Activated naive CD8-positive, alpha-beta T cell (primary cell): ENCODE results near the gene METTL23.

Source experiments
- H3K27ac Mint-ChIP-seq: one replicate; pipeline ENCODE4 v1.8.0; 2021; ENCODE audit warnings: mixed read lengths
- H3K27me3 Mint-ChIP-seq: one replicate; pipeline ENCODE4 v1.8.0; 2021; ENCODE audit warnings: mixed read lengths
- H3K36me3 Mint-ChIP-seq: one replicate; pipeline ENCODE4 v1.8.0; 2021; ENCODE audit warnings: mixed read lengths
- H3K4me1 Mint-ChIP-seq: one replicate; pipeline ENCODE4 v1.8.0; 2021; ENCODE audit warnings: low read depth, mixed read lengths
- H3K4me3 Mint-ChIP-seq: one replicate; pipeline ENCODE4 v1.8.0; 2021; ENCODE audit warnings: mild to moderate bottlenecking, mixed read lengths
- H3K9me3 Mint-ChIP-seq: one replicate; pipeline ENCODE4 v1.8.0; 2021; ENCODE audit warnings: low read depth, mixed read lengths

METTL23 gene

GRCh38 chr17:76726776-76727718 lies at the start of gene METTL23:
METTL23 (plus strand) TSS chr17:76726839; CDS start chr17:76729711, 2,872 bp downstream.
- no peaks in the 10 kb centered on the region for H3K9me3 Mint-ChIP-seq
- peaks cover 56% of the 10 kb centered on the region for H3K4me1 Mint-ChIP-seq
- H3K27me3 Mint-ChIP-seq, result no peaks in the 10 kb centered on the region
- peaks cover 4% of the 10 kb centered on the region for H3K36me3 Mint-ChIP-seq
- H3K4me3 Mint-ChIP-seq, result peak within 1 kb of the TSS; percentile 98
- H3K27ac Mint-ChIP-seq, result peak within 1 kb of the TSS; percentile 97

- Mint-ChIP-seq H3K36me3 (no peaks in the 10 kb centered on the region), H3K9me3 (no peaks in the 10 kb centered on the region), H3K4me3 (no peak overlapping the region), H3K27me3 (no peaks in the 10 kb centered on the region), H3K4me1 (peaks cover 16% of the 10 kb centered on the region), H3K27ac (no peak overlapping the region)
These were observed 49.2 kb upstream of the METTL23 start for GRCh38 chr17:76677406-76677805.

GRCh38 chr17:76678330-76678729 lies 48.3 kb upstream of the METTL23 start:
- H3K4me3 Mint-ChIP-seq, result no peak overlapping the region
- H3K27me3 Mint-ChIP-seq, result no peaks in the 10 kb centered on the region
- no peaks in the 10 kb centered on the region for H3K36me3 Mint-ChIP-seq
- no peaks in the 10 kb centered on the region for H3K9me3 Mint-ChIP-seq
- peaks cover 7% of the 10 kb centered on the region for H3K4me1 Mint-ChIP-seq
- no peak overlapping the region for H3K27ac Mint-ChIP-seq

- Mint-ChIP-seq H3K36me3 (no peaks in the 10 kb centered on the region), H3K4me3 (no peak overlapping the region), H3K27me3 (no peaks in the 10 kb centered on the region)
These were observed 47.4 kb upstream of the METTL23 start for GRCh38 chr17:76679239-76679638.

GRCh38 chr17:76681222-76682137 lies 45.2 kb upstream of the METTL23 start:
- H3K27ac Mint-ChIP-seq, result peak overlapping the region; percentile 0
- H3K27me3 Mint-ChIP-seq, result no peaks in the 10 kb centered on the region
- no peaks in the 10 kb centered on the region for H3K9me3 Mint-ChIP-seq
- peaks cover 3% of the 10 kb centered on the region for H3K4me1 Mint-ChIP-seq
- H3K4me3 Mint-ChIP-seq, result no peak overlapping the region
- H3K36me3 Mint-ChIP-seq, result no peaks in the 10 kb centered on the region

More at GRCh38 chr17:76679239-76679638, 47.4 kb upstream of the METTL23 start:
- Mint-ChIP-seq H3K4me1 (peaks cover 3% of the 10 kb centered on the region), H3K9me3 (no peaks in the 10 kb centered on the region), H3K27ac (no peak overlapping the region)

- Mint-ChIP-seq H3K36me3 (no peaks in the 10 kb centered on the region), H3K27me3 (no peaks in the 10 kb centered on the region), H3K4me3 (no peak overlapping the region), H3K27ac (no peak overlapping the region), H3K4me1 (peaks cover 3% of the 10 kb centered on the region), H3K9me3 (no peaks in the 10 kb centered on the region)
These were observed 44.3 kb upstream of the METTL23 start for GRCh38 chr17:76682296-76682695.

GRCh38 chr17:76683011-76683755 lies 43.5 kb upstream of the METTL23 start:
- H3K36me3 Mint-ChIP-seq, result no peaks in the 10 kb centered on the region
- H3K4me1 Mint-ChIP-seq, result peaks cover 3% of the 10 kb centered on the region
- no peak overlapping the region for H3K27ac Mint-ChIP-seq
- H3K4me3 Mint-ChIP-seq, result no peak overlapping the region
- no peaks in the 10 kb centered on the region for H3K27me3 Mint-ChIP-seq
- no peaks in the 10 kb centered on the region for H3K9me3 Mint-ChIP-seq

GRCh38 chr17:76683921-76684745 lies 42.5 kb upstream of the METTL23 start:
- Mint-ChIP-seq H3K4me1 (peaks cover 5% of the 10 kb centered on the region), H3K9me3 (no peaks in the 10 kb centered on the region), H3K27me3 (no peaks in the 10 kb centered on the region), H3K4me3 (no peak overlapping the region), H3K36me3 (no peaks in the 10 kb centered on the region), H3K27ac (no peak overlapping the region)

- H3K9me3 Mint-ChIP-seq, result no peaks in the 10 kb centered on the region
- H3K4me3 Mint-ChIP-seq, result no peak overlapping the region
- H3K27ac Mint-ChIP-seq, result no peak overlapping the region
- H3K27me3 Mint-ChIP-seq, result no peaks in the 10 kb centered on the region
- peaks cover 5% of the 10 kb centered on the region for H3K4me1 Mint-ChIP-seq
- no peaks in the 10 kb centered on the region for H3K36me3 Mint-ChIP-seq
These were observed 41.9 kb upstream of the METTL23 start for GRCh38 chr17:76684756-76685155.

- H3K27ac Mint-ChIP-seq, result no peak overlapping the region
- H3K4me1 Mint-ChIP-seq, result peaks cover 5% of the 10 kb centered on the region
- H3K9me3 Mint-ChIP-seq, result no peaks in the 10 kb centered on the region
- H3K27me3 Mint-ChIP-seq, result no peaks in the 10 kb centered on the region
- no peaks in the 10 kb centered on the region for H3K36me3 Mint-ChIP-seq
- H3K4me3 Mint-ChIP-seq, result no peak overlapping the region
These were observed 41.3 kb upstream of the METTL23 start for GRCh38 chr17:76685366-76685765.

- Mint-ChIP-seq H3K36me3 (no peaks in the 10 kb centered on the region), H3K9me3 (no peaks in the 10 kb centered on the region), H3K27ac (no peak overlapping the region), H3K4me3 (no peak overlapping the region), H3K4me1 (peaks cover 5% of the 10 kb centered on the region), H3K27me3 (no peaks in the 10 kb centered on the region)
These were observed 40.8 kb upstream of the METTL23 start for GRCh38 chr17:76685846-76686245.

GRCh38 chr17:76686538-76687297 lies 39.9 kb upstream of the METTL23 start:
- Mint-ChIP-seq H3K4me1 (peaks cover 3% of the 10 kb centered on the region), H3K9me3 (no peaks in the 10 kb centered on the region), H3K27ac (no peak overlapping the region), H3K27me3 (no peaks in the 10 kb centered on the region), H3K4me3 (no peak overlapping the region), H3K36me3 (no peaks in the 10 kb centered on the region)
